Esophagus squamous epithelium (tissue), 5 donors: ENCODE measurements around the gene MRGPRF. TPM values are rescaled to one million over a fixed set of nuclear protein-coding genes. Genes with fewer than 3 reads are reported as not detected.

Experiments used
- DNase-seq: peaks from one replicate; lab custom pipeline; 2025; lab: John Stamatoyannopoulos, UW
- H3K27ac ChIP-seq, 4 donors: fragments of 200-600 bp; sonication (generic); one replicate each; pipeline ENCODE4 v1.5.1; 2016 to 2019; ENCODE audit warnings: mild to moderate bottlenecking in 1 of 4
- H3K27me3 ChIP-seq, 4 donors: fragments of 200-600 bp; sonication (generic); 1 replicate in 3 of 4; 2 replicates in 1 of 4; pipeline versions ENCODE4 v1.5.1 to v1.6.0; 2017 to 2021; ENCODE audit warnings: antibody characterized with exemption in 1 of 4
- H3K36me3 ChIP-seq, 3 donors: fragments of 200-600 bp; sonication (generic); one replicate each; pipeline ENCODE4 v1.5.1; 2016 to 2019
- H3K4me1 ChIP-seq, 3 donors: fragments of 200-600 bp; sonication (generic); one replicate each; pipeline ENCODE4 v1.5.1; 2017 to 2019
- H3K4me3 ChIP-seq, 4 donors: fragments of 200-600 bp; sonication (generic); 1 replicate in 3 of 4; 2 replicates in 1 of 4; pipeline ENCODE4 v1.5.1; 2016 to 2019; ENCODE audit warnings: mild to moderate bottlenecking in 2 of 4, moderate library complexity in 1 of 4
- H3K9me3 ChIP-seq, 3 donors: fragments of 200-600 bp; sonication (generic); one replicate each; pipeline ENCODE4 v1.5.1; 2016 to 2019
- POLR2A ChIP-seq, 4 donors: fragments of 450-650 bp; IDR thresholded peaks; one replicate each; pipeline ENCODE4 v1.6.1; 2017; ENCODE audit warnings: antibody characterized with exemption in 4 of 4, mild to moderate bottlenecking in 4 of 4, moderate library complexity in 3 of 4
- WGBS, 2 donors: methylation state at CpG; one replicate each; pipeline ENCODE4 v1.1.5; 2018; 5-methylcytosine and 5-hydroxymethylcytosine counted together
- intact Hi-C: fragments of 100-400 bp; cut with DNase I; formaldehyde crosslinking; loops from one replicate; pipeline ENCODE4 v1.15.0; 2022
- total RNA-seq, 4 donors: library from RNA; depleted of rRNA; stranded (reverse); fragments of >200 nt; gene quantifications; one replicate each; pipeline ENCODE4 v1.1.0, GENCODE V29; 2016
- TF ChIP-seq, protein P1 (sequence below), 6 experiments: fragments of 450-650 bp in 4 of 6; fragments of 200-600 bp in 2 of 6; sonication (generic) in 2 of 6; IDR thresholded peaks; one replicate each; pipeline ENCODE4 v1.5.1; 2016 to 2019; ENCODE audit warnings: antibody characterized with exemption in 6 of 6, mild to moderate bottlenecking in 4 of 6, moderate library complexity in 4 of 6
- donor health status: DM: yes; HTN: yes; CAD: no.

MRGPRF gene
- total RNA-seq, 4 donors from 2014 or later, result 1.3 to 14.3 (median 6.1) TPM

DNA sequence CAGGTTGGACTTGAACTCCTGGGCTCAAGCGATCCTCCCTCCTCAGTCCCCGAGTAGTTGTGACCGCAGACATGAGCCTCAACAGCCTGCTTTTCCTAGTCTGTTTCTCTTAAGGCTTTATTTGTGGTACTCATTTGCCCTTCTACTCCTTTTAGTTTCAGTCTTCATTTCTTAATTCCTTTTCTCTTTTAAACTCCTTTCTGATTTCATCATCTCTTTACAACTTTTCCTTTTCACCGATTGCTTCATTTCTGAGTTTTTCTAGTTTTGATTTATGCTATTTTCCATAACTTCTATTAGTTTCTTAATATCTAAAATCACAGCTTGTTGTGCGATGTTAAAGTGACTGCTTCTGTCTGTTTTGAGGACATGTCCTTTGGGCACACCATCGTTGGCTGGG is 17.3 kb upstream of the MRGPRF start:
- H3K9me3 ChIP-seq, result no peaks in the 10 kb centered on the region
- 65 to 69% methylated on average over 6 of the region's 6 CpGs for WGBS, 2 donors
- TF ChIP-seq, protein P1, sequence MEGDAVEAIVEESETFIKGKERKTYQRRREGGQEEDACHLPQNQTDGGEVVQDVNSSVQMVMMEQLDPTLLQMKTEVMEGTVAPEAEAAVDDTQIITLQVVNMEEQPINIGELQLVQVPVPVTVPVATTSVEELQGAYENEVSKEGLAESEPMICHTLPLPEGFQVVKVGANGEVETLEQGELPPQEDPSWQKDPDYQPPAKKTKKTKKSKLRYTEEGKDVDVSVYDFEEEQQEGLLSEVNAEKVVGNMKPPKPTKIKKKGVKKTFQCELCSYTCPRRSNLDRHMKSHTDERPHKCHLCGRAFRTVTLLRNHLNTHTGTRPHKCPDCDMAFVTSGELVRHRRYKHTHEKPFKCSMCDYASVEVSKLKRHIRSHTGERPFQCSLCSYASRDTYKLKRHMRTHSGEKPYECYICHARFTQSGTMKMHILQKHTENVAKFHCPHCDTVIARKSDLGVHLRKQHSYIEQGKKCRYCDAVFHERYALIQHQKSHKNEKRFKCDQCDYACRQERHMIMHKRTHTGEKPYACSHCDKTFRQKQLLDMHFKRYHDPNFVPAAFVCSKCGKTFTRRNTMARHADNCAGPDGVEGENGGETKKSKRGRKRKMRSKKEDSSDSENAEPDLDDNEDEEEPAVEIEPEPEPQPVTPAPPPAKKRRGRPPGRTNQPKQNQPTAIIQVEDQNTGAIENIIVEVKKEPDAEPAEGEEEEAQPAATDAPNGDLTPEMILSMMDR (IDR thresholded peaks at IDR 0.05), result no peak
- no peak for TF ChIP-seq POLR2A (IDR thresholded peaks at IDR 0.05)
- H3K27ac ChIP-seq, result peak overlapping the region in 1 of 4 donors; percentile 21
- no peaks in the 10 kb centered on the region for H3K27me3 ChIP-seq
- H3K4me3 ChIP-seq, result no peak overlapping the region
- H3K4me1 ChIP-seq, result peaks cover 0 to 3% (median under 1%) of the 10 kb centered on the region in 3 donors
- H3K36me3 ChIP-seq, result no peaks in the 10 kb centered on the region
- no peak for DNase-seq
- intact Hi-C loops, result no loop called here

DNA sequence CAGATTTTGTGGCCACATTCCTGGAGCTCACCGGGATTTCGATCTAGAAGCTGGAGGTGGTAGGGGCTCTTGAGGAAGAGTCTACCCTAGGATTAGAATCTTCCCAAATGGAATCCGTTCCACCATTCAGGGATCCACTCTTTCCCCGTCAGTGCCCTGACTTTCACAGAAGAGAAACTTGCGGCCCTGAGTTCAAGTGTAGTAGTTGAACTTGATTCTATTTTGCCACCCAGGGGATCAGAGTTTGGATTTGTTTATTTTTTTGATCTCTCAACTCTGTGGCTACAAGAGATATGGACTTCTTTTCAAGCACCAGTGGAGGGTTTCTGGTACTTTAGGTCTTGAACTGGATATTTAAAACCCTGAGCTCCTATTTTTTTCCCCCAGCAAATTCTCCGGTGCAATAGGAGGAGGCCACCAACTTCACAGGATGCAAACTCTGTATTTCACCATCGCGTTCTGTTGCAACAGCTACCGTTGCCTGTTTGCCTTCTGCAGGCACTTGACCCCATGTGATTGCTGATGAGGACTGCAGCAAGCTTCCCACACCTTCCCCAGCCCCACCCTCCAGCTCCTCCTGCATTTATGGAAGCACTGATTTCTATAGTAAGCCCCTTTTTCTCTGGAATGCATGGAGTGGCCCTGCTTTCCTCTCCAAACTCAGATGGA is 14.8 kb upstream of the MRGPRF start:
- Histone ChIP-seq H3K27ac (peak overlapping the region in 2 of 4 donors; percentile 16 to 21), H3K4me3 (no peak overlapping the region), H3K27me3 (no peaks in the 10 kb centered on the region), H3K9me3 (no peaks in the 10 kb centered on the region), H3K36me3 (no peaks in the 10 kb centered on the region), H3K4me1 (no peaks in the 10 kb centered on the region)
- DNase-seq, result no peak
- 60 to 74% methylated on average over 8 to 9 of the region's 9 CpGs for WGBS, 2 donors
- TF ChIP-seq, protein P1 (IDR thresholded peaks at IDR 0.05), result no peak
- TF ChIP-seq POLR2A (IDR thresholded peaks at IDR 0.05), result no peak
- intact Hi-C loops, result no loop called here

DNA sequence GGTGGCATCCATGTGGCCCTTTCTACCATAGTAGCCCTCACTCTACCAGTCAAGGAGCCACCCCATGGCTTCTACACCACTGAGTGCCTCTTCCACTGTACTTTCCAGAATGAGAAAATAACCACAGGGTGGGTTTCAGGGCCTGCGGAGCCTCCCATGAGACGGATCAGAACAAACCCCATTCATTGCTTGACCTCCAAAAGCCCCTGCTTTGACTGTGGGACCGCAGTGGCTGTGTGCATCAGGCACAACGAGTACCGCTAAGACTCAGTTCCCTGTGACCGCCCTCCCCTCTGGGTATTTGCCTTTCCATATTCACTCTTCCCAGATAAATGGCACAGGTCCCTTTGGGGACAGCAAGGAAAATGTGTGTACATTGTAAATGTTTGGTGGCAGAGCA is 11.5 kb upstream of the MRGPRF start:
- no peaks in the 10 kb centered on the region for H3K27me3 ChIP-seq
- H3K36me3 ChIP-seq, result no peaks in the 10 kb centered on the region
- intact Hi-C loops, result no loop called here
- no peaks in the 10 kb centered on the region for H3K9me3 ChIP-seq
- H3K4me1 ChIP-seq, result no peaks in the 10 kb centered on the region
- no peak overlapping the region for H3K4me3 ChIP-seq
- TF ChIP-seq, protein P1 (IDR thresholded peaks at IDR 0.05), result no peak
- no peak for TF ChIP-seq POLR2A (IDR thresholded peaks at IDR 0.05)
- DNase-seq, result no peak
- 67 to 81% methylated on average over 4 to 5 of the region's 6 CpGs for WGBS, 2 donors
- no peak overlapping the region for H3K27ac ChIP-seq

DNA sequence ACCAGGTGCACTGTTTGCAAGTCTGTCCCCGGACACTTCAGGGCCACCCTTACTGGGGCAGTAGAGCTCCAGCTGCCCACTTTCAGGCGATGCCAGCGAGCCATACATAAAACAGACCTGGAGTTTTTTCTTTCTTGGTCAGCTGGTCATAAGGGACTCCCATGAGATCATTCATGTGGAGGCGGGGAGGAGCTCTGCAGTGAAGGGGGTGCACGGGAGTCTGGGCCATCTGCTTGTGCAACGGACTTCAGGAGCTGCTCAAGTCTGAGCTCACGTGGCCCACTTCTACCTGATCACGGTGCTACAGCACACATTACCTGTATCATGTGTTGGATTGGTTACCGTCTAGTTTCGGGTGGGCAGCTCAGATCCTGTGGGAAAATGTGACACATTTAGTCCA is 9.2 kb upstream of the MRGPRF start:
- DNase-seq, result no peak
- WGBS, 2 donors, result 64 to 69% methylated on average over 4 to 9 of the region's 10 CpGs
- TF ChIP-seq POLR2A (IDR thresholded peaks at IDR 0.05), result no peak
- TF ChIP-seq, protein P1 (IDR thresholded peaks at IDR 0.05), result no peak
- Histone ChIP-seq H3K27me3 (no peaks in the 10 kb centered on the region), H3K4me3 (no peak overlapping the region), H3K27ac (no peak overlapping the region), H3K9me3 (no peaks in the 10 kb centered on the region), H3K4me1 (no peaks in the 10 kb centered on the region), H3K36me3 (no peaks in the 10 kb centered on the region)
- intact Hi-C loops, result no loop called here

DNA sequence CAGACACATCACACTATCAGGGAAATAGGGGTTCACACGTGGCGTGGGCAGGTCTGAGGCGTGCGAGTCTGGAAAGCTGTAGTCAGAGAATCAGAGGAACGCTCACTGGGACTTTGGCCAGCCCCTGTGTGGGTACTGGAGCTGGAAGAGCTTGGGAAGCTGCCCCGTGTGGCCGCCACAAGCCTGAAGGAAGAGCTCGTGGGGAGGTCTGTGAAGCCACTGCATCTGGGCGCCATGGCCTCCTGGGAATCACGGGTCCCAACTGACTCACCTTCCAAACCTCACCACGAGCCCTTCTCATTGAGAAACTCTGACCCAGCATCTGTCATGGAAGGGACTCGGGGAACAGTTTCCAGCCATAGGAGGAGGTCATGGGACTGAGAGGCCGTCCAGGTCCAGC is 5.9 kb upstream of the MRGPRF start:
- Histone ChIP-seq H3K27ac (peak overlapping the region in 3 of 4 donors; percentile 48 to 77 (median 55)), H3K4me3 (no peak overlapping the region), H3K9me3 (no peaks in the 10 kb centered on the region), H3K36me3 (no peaks in the 10 kb centered on the region), H3K4me1 (peaks cover 3 to 16% (median 10%) of the 10 kb centered on the region in 3 donors), H3K27me3 (peaks cover 0 to 20% (median 0%) of the 10 kb centered on the region in 4 donors)
- 63 to 65% methylated on average over 2 to 5 of the region's 13 CpGs for WGBS, 2 donors
- no peak for DNase-seq
- intact Hi-C loops, result no loop called here
- TF ChIP-seq, protein P1 (IDR thresholded peaks at IDR 0.05), result no peak
- no peak for TF ChIP-seq POLR2A (IDR thresholded peaks at IDR 0.05)
